ENCODE measurements around the gene LRMDA.

DNA sequence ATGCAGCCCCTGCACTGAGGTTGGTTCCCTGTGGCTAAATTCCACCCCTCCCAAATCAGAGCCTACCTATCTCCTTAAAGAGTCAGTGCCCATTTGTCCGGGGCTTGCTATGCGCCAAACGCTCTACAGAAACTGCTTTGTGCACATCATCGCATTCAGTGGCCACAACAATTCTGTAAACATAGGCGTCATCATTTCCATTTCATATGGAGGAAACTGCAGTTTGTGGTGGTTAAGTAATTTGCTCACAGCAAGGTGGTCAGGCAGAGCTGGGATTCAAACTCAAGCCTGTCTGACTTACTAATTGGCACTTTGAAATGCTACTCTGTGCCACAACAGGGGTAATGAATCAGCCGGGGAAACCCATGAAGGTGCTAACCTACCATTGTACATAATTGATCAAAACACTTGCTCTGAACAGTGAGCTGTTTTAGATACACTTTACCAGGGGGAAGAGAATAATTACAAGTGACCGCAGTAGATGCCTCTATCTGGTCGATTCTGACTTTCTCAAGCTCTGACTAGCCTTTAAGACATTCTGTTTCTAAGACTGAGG, 775.5 kb downstream of the LRMDA start:
- no peak for TF ChIP-seq POLR2A (IDR thresholded peaks at IDR 0.05)
- TF ChIP-seq, protein P1, sequence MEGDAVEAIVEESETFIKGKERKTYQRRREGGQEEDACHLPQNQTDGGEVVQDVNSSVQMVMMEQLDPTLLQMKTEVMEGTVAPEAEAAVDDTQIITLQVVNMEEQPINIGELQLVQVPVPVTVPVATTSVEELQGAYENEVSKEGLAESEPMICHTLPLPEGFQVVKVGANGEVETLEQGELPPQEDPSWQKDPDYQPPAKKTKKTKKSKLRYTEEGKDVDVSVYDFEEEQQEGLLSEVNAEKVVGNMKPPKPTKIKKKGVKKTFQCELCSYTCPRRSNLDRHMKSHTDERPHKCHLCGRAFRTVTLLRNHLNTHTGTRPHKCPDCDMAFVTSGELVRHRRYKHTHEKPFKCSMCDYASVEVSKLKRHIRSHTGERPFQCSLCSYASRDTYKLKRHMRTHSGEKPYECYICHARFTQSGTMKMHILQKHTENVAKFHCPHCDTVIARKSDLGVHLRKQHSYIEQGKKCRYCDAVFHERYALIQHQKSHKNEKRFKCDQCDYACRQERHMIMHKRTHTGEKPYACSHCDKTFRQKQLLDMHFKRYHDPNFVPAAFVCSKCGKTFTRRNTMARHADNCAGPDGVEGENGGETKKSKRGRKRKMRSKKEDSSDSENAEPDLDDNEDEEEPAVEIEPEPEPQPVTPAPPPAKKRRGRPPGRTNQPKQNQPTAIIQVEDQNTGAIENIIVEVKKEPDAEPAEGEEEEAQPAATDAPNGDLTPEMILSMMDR (IDR thresholded peaks at IDR 0.05) = no peak
